Measurements from ENCODE around the gene CGB1. TPM values are rescaled to one million over a fixed set of nuclear protein-coding genes. Genes with fewer than 3 reads are reported as not detected.
A peak's percentile ranks its signal among the peaks of the same experiment; 100 is the strongest.

CGB1 gene
- total and polyA plus RNA-seq, 9 of the 15 experiments (the other 6 are each of a cell fraction or from before 2014, with no cell fraction given): not detected

DNA sequence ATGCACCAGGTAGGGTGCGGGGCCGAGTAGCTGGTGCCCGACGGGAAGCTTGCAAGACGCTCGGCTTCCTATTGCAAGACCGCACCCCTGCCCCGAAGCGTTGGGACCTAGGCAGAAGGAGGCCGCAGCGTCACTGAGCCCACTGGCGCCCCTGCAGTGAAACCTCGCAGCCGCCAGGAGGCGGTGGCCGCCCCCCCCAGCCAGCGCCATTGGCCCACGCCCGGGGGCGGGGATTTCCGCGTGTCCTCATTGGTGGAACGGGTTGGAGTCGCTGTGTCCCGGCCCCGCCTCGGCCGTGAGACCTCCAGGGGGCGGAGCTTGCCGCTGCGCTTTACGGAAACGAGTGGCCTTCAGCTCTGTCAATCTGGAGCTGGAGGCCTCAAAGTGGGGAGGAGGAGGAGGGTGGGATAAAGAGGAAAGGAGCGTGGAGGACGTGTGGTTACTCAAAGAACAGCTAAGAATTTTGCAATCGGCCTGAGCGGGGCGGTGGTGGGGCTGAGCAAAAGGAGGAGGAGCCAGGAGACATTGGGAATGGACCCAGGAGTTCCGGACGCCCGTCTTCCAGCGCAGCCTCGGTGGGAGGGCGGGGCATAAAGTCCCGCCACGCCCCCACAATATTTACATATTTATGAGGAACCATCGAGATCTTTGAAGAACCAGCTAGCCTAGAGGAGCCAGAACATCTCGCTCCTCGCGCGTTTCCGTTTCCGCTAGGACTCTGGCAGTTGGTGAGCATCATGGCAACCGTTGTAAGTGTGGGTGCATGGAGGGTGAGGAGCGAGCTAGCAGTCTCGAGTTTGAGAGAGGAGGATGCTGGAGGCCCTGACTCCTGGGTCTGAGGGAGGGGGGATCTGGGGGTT, 43.3 kb downstream of the CGB1 start, which contains the start of the genes GYS1 and RUVBL2 (continued):
- TF ChIP-seq TFAP4 (CRISPR knock-in tag; IDR thresholded peaks at IDR 0.05; ENCODE audit: borderline replicate concordance): peak; percentile 71; the same call in 1 of the 2 replicates
- peak; percentile 97 for TF ChIP-seq POLR2AphosphoS5 (IDR thresholded peaks at IDR 0.05; ENCODE audit: control insufficient read depth, insufficient read depth, low read depth, low read length)
- TF ChIP-seq SOX6 (IDR thresholded peaks at IDR 0.05): no peak
- no peak for TF ChIP-seq ZNF586 (CRISPR knock-in tag; conservative IDR thresholded peaks at IDR 0.05)
- TF ChIP-seq ETV1 (tag; conservative IDR thresholded peaks at IDR 0.05; ENCODE audit: low read depth): peak; percentile 52
- TF ChIP-seq RBM17 (IDR thresholded peaks at IDR 0.05; ENCODE audit: borderline replicate concordance, low read depth, low read length): no peak
- TF ChIP-seq NFATC3 (IDR thresholded peaks at IDR 0.05): no peak
- TF ChIP-seq FIP1L1 (IDR thresholded peaks at IDR 0.05; ENCODE audit: low read depth, low read length, poor library complexity, severe bottlenecking): peak; percentile 79
- no peak for TF ChIP-seq ZNF766 (CRISPR knock-in tag; conservative IDR thresholded peaks at IDR 0.05)
- TF ChIP-seq RBM34 (IDR thresholded peaks at IDR 0.05; ENCODE audit: borderline replicate concordance, insufficient read depth, low read length): no peak
- TF ChIP-seq EZH2 (IDR thresholded peaks at IDR 0.05; ENCODE audit: borderline replicate concordance, low read depth, low read length): no peak
- no peak for TF ChIP-seq ZBED1 (IDR thresholded peaks at IDR 0.05)
- peak; percentile 92 for TF ChIP-seq NFYB (IDR thresholded peaks at IDR 0.05; ENCODE audit: extremely low read depth, insufficient read length)
- peak; percentile 34 to 95; a peak in 2 of 4 replicates for TF ChIP-seq SIN3A (IDR thresholded peaks at IDR 0.05; ENCODE audit: borderline replicate concordance in 2 of 2, control insufficient read depth in 1 of 2, low read depth in 2 of 2, low read length in 2 of 2)
- TF ChIP-seq ZNF316 (IDR thresholded peaks at IDR 0.05): no peak

Data from K562 (cell line).